HG02970 (cell line): ENCODE measurements around the gene CAAP1.
A peak's percentile ranks its signal among the peaks of the same experiment; 100 is the strongest.
"Not testable (repeated sequence)": the region's sequence is repeated elsewhere in the genome, so short reads cannot be mapped to it uniquely, and the experiment has no call there.

Source experiments
- ATAC-seq: cut with Tn5 transposase; IDR thresholded peaks from one replicate; pipeline ENCODE4 v1.9.1; 2021; ENCODE audit warnings: mild to moderate bottlenecking, moderate library complexity, moderate number of reproducible peaks; ENCODE audit not compliant: unreplicated experiment, low FRiP score

CAAP1 gene

GRCh38 chr9:26856413-26857032, 36.1 kb downstream of the CAAP1 start:
- peak; percentile 71 for ATAC-seq

DNA sequence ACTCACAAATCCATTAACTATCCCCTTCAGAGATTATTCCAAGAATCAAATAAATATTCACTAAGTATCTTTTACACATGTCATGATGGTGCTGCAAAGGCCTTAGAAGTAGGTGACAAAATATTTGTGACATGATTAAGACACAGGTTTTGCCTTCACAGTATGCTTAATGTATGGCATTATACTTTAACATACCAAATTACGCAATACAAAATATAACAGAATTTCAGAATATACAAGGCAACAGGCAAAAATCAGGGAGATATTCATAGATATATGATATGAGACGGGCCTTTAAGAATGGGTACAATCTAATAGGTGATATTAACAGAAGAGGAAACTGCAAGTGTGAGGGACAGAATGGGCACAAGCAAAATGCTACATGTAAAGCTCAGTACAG, 41.6 kb downstream of the CAAP1 start:
- no peak for ATAC-seq

- no peak for ATAC-seq
These were observed 58.8 kb downstream of the CAAP1 start for GRCh38 chr9:26833792-26834191.

GRCh38 chr9:26828391-26828955, 64.1 kb downstream of the CAAP1 start:
- not testable (repeated sequence) for ATAC-seq

- no peak for ATAC-seq
These were observed 77.8 kb downstream of the CAAP1 start for GRCh38 chr9:26814799-26815198.

GRCh38 chr9:26813247-26813646, 79.4 kb downstream of the CAAP1 start:
- ATAC-seq, result no peak

DNA sequence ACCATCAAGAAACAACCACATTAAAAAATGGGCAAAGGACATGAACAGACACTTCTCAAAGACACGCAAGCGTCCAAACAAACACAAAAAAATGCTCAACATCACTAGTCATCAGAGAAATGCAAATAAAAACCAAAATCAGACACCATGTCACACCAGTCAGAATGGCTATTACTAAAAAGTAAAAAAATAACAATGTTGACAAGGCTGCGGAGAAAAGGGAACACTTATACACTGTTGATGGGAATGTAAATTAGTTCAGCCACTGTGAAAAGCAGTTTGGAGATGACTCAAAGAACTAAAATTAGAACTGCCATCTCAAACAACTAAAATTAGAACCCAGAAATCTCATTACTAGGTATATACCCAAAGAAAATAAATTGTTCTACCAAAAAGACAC, 80.4 kb downstream of the CAAP1 start:
- no peak for ATAC-seq

GRCh38 chr9:26811106-26811505, 81.5 kb downstream of the CAAP1 start:
- no peak for ATAC-seq

- no peak for ATAC-seq
These were observed 82.8 kb downstream of the CAAP1 start for GRCh38 chr9:26809795-26810194.

DNA sequence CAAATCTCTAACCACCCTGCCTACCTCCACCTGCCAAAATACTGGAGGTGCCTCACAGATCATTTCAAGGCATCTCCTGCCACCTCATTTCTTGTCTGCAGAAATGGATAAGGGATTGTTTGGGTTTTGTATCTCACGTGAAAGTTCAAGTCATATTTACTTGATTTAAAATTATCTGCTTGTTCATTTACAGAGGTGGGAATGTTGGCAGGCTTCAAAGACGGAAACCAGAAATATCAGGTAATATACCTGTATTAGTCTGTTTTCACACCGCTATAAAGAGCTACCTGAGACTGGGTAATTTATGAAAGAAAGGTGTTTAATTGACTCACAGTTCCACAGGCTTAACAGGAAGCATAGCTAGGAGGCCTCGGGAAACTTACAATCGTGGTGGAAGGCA, 85.4 kb downstream of the CAAP1 start:
- ATAC-seq, result no peak

GRCh38 chr9:26802921-26803320, 89.7 kb downstream of the CAAP1 start:
- ATAC-seq, result no peak

DNA sequence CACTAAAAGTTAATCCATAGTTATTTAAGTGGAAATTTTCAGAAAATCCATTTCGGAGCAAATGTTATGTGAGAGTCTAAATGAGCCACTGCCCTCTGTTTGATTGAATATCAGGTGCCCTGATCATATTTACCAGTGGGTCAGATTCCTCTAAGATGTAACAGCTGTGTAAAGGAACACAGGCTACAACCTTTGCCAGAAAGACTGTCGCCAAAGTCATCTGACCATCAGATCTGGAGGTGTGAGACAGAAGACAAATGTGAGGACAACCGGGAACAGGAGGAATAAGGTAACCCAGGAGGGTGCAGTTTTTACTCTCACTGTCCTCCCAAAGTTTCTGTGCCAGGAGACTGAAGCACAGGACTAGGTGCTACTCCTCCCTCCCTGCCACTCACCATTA, 90.8 kb downstream of the CAAP1 start:
- no peak for ATAC-seq

- no peak for ATAC-seq
These were observed 92.3 kb downstream of the CAAP1 start for GRCh38 chr9:26800322-26800721.

DNA sequence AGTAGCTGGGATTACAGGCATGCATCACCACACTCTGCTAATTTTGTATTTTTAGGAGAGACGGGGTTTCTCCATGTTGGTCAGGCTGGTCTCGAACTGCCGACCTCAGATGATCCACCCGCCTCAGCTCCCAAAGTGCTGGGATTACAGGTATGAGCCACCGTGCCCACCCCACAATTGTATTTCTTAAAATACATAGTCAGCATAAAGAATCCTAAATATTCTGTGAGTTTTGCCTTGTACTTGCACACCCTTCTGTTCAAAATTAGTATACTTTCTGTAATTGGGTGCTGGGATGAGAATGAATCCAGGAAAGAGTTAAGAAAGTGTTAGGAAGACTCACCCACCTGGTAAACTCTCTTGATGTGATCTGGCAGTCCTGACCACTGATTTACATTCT, 101.3 kb downstream of the CAAP1 start:
- ATAC-seq, result no peak
